GM21786 (cell line): Measurements from ENCODE around the gene IPCEF1.

Experiments used
- ATAC-seq: cut with Tn5 transposase; IDR thresholded peaks from one replicate; pipeline ENCODE4 v1.9.1; 2021; ENCODE audit not compliant: unreplicated experiment

Gene IPCEF1

GRCh38 chr6:154297721-154298120 is 58.9 kb downstream of the IPCEF1 start:
- ATAC-seq, result no peak

GRCh38 chr6:154297210-154297609 is 59.4 kb downstream of the IPCEF1 start:
- no peak for ATAC-seq

- ATAC-seq, result no peak
Observed at GRCh38 chr6:154295733-154296132, 60.9 kb downstream of the IPCEF1 start.

- no peak for ATAC-seq
Observed at GRCh38 chr6:154292855-154293519, 63.6 kb downstream of the IPCEF1 start.

GRCh38 chr6:154292066-154292465 is 64.5 kb downstream of the IPCEF1 start:
- no peak for ATAC-seq

GRCh38 chr6:154289818-154290508 is 66.6 kb downstream of the IPCEF1 start:
- ATAC-seq, result no peak

GRCh38 chr6:154285826-154286225 is 70.8 kb downstream of the IPCEF1 start:
- no peak for ATAC-seq

- ATAC-seq, result no peak
Observed at GRCh38 chr6:154284313-154284853, 72.2 kb downstream of the IPCEF1 start.

- no peak for ATAC-seq
Observed at GRCh38 chr6:154280521-154280920, 76.1 kb downstream of the IPCEF1 start.

GRCh38 chr6:154277629-154278017 is 79.0 kb downstream of the IPCEF1 start:
- ATAC-seq, result peak; percentile 10

- peak; percentile 62 for ATAC-seq
Observed at GRCh38 chr6:154276810-154277628, 79.6 kb downstream of the IPCEF1 start.

- no peak for ATAC-seq
Observed at GRCh38 chr6:154274168-154274567, 82.4 kb downstream of the IPCEF1 start.

GRCh38 chr6:154268486-154268885 is 88.1 kb downstream of the IPCEF1 start:
- ATAC-seq, result no peak

- peak; percentile 60 for ATAC-seq
Observed at GRCh38 chr6:154267508-154268106, 89.0 kb downstream of the IPCEF1 start.

- ATAC-seq, result no peak
Observed at GRCh38 chr6:154266560-154267099, 90.0 kb downstream of the IPCEF1 start.

- peak; percentile 28 for ATAC-seq
Observed at GRCh38 chr6:154261688-154262397, 94.8 kb downstream of the IPCEF1 start.

- peak; percentile 70 for ATAC-seq
Observed at GRCh38 chr6:154258064-154258757, 98.4 kb downstream of the IPCEF1 start.

GRCh38 chr6:154257067-154257466 is 99.5 kb downstream of the IPCEF1 start:
- no peak for ATAC-seq

- ATAC-seq, result no peak
Observed at GRCh38 chr6:154252678-154253077, 103.9 kb downstream of the IPCEF1 start.

GRCh38 chr6:154251116-154251515 is 105.5 kb downstream of the IPCEF1 start:
- ATAC-seq, result no peak
